Testis (tissue), 2 donors: Measurements from ENCODE around the gene HAT1.

Experiments used
- POLR2A ChIP-seq: fragments of 450-650 bp; IDR thresholded peaks from one replicate; pipeline ENCODE4 v1.6.1; 2017; ENCODE audit warnings: antibody characterized with exemption, mild to moderate bottlenecking, moderate library complexity
- TF ChIP-seq, protein P1 (sequence below), 3 experiments: fragments of 450-650 bp in 2 of 3; fragments of 200-600 bp in 1 of 3; sonication (generic) in 1 of 3; IDR thresholded peaks; one replicate each; pipeline ENCODE4 v1.5.1; 2016 to 2019; ENCODE audit warnings: antibody characterized with exemption in 3 of 3, mild to moderate bottlenecking in 2 of 3, moderate library complexity in 1 of 3

DNA sequence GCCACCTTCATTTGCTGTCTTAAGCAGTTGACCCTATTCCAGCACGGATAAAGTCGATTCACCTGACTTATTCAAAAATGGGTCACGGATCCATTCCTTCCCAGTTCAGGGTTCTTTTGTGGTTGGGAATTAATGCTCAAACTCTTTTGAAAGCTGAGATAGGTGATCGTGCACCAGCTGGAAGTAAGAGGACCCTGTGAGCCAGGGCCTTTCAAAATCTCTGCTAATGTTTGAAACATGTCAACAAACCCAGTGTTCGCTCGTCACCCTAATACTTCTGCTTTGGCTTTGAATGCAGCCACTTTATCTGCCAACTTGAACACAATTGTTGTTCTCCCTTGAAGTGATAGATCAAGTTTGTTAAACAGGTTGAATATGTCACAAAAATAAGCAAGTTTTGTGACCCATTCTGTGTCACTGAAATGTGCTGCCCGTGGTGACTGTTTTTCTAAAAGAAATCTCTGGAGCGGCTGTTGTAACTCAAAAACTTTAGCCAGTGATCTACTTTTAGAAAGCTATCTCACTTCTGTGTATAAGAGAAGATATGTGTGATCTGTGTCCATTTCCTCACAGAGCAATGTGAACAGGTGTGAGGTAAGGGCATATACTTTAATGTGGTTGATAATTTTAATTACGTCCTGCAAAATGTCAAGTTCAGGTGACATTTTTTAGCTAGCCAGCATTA is 16.9 kb downstream of the HAT1 start:
- TF ChIP-seq, protein P1, sequence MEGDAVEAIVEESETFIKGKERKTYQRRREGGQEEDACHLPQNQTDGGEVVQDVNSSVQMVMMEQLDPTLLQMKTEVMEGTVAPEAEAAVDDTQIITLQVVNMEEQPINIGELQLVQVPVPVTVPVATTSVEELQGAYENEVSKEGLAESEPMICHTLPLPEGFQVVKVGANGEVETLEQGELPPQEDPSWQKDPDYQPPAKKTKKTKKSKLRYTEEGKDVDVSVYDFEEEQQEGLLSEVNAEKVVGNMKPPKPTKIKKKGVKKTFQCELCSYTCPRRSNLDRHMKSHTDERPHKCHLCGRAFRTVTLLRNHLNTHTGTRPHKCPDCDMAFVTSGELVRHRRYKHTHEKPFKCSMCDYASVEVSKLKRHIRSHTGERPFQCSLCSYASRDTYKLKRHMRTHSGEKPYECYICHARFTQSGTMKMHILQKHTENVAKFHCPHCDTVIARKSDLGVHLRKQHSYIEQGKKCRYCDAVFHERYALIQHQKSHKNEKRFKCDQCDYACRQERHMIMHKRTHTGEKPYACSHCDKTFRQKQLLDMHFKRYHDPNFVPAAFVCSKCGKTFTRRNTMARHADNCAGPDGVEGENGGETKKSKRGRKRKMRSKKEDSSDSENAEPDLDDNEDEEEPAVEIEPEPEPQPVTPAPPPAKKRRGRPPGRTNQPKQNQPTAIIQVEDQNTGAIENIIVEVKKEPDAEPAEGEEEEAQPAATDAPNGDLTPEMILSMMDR (IDR thresholded peaks at IDR 0.05): no peak
- TF ChIP-seq POLR2A: no peak
